HUES64 (cell line): Measurements from ENCODE around the gene TRIM71. TPM values are rescaled to one million over a fixed set of nuclear protein-coding genes. Genes with fewer than 3 reads are reported as not detected.
"Not testable (repeated sequence)": the region's sequence is repeated elsewhere in the genome, so short reads cannot be mapped to it uniquely, and the experiment has no call there.

Source experiments
- H3K27ac ChIP-seq: 2 replicates; pipeline ENCODE4 v1.7.0; 2013; ENCODE audit warnings: low read depth, low read length, inconsistent platforms
- H3K27me3 ChIP-seq: 2 replicates; pipeline ENCODE4 v1.6.1; 2013; ENCODE audit warnings: mild to moderate bottlenecking, low read length; ENCODE audit not compliant: insufficient read depth
- H3K36me3 ChIP-seq: 2 replicates; pipeline ENCODE4 v1.6.1; 2013; ENCODE audit warnings: mild to moderate bottlenecking, low read length; ENCODE audit not compliant: insufficient read depth
- H3K4me1 ChIP-seq: 2 replicates; pipeline ENCODE4 v1.6.1; 2013; ENCODE audit warnings: mild to moderate bottlenecking, low read length, moderate library complexity; ENCODE audit not compliant: insufficient read depth
- H3K4me3 ChIP-seq: 2 replicates; pipeline ENCODE4 v1.5.1; 2013; ENCODE audit warnings: mild to moderate bottlenecking, low read length, moderate library complexity
- H3K9ac ChIP-seq: 2 replicates; pipeline ENCODE4 v1.6.1; 2013; ENCODE audit warnings: mild to moderate bottlenecking, low read depth, low read length
- H3K9me3 ChIP-seq: 2 replicates; pipeline ENCODE4 v1.6.1; 2013; ENCODE audit warnings: low read depth, low read length; ENCODE audit not compliant: insufficient read depth
- WGBS: fragments of 150-250, 120-280 bp; methylation state at CpG from one replicate; pipeline ENCODE4 v1.1.7; 2013; ENCODE audit warnings: missing lambda C conversion rate; 5-methylcytosine and 5-hydroxymethylcytosine counted together
- polyA plus RNA-seq, 2 experiments: library from polyadenylated mRNA; stranded (reverse); fragments of 50-300 nt; gene quantifications; one replicate each; pipeline ENCODE4 v1.2.3, GENCODE V29; 2013

Gene TRIM71
- 82.8 TPM for polyA plus RNA-seq (2013, experiment 1 of 2)
- polyA plus RNA-seq (2013, experiment 2 of 2) = 81.5 TPM

DNA sequence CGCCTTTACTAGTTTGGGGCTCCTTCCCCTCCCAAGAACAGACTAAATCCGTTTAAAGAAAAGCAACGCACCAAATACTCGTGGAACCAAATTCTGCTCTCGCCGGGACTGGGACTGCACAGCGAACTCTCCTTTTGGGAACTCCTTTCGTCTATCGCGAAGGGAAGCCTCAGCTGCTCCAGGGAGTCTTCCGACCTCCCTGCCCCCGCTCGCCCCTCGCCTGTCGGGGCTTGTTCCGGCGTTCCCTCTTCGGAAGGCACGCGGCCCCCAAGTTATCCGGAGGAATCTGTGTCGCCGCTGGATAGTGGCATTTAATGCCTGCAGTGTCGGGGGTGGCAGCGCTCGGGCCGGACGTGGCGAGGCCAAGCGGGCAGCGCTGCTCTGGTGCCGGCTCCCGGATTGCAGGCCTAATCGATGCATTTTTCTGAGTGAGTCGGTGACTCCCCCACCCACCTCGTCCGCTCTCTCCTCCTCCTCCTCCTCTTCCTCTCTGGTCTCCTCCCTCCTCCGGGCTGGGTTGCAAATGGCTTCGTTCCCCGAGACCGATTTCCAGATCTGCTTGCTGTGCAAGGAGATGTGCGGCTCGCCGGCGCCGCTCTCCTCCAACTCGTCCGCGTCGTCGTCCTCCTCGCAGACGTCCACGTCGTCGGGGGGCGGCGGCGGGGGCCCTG is at the start of gene TRIM71:
Gene TRIM71, plus strand, starts transcription at position 440 of the 671 bp plus-strand sequence. Its CDS starts 84 bp downstream, at position 524.
- Histone ChIP-seq H3K4me3 (peak within 1 kb of the TSS; percentile 99), H3K4me1 (peaks cover 39% of the 10 kb centered on the region), H3K9ac (peak within 1 kb of the TSS; percentile 98), H3K9me3 (no peaks in the 10 kb centered on the region; the same call in 1 of the 2 replicates), H3K27ac (peak within 1 kb of the TSS; percentile 100), H3K36me3 (peaks cover 42% of the 10 kb centered on the region), H3K27me3 (no peaks in the 10 kb centered on the region)
- under 1% methylated on average over 59 of the region's 59 CpGs for WGBS

- 92% methylated on average over 4 of the region's 4 CpGs for WGBS
- H3K4me1 ChIP-seq = peaks cover 30% of the 10 kb centered on the region
Observed at GRCh38 chr3:32778389-32778788, 39.4 kb upstream of the TRIM71 start.

DNA sequence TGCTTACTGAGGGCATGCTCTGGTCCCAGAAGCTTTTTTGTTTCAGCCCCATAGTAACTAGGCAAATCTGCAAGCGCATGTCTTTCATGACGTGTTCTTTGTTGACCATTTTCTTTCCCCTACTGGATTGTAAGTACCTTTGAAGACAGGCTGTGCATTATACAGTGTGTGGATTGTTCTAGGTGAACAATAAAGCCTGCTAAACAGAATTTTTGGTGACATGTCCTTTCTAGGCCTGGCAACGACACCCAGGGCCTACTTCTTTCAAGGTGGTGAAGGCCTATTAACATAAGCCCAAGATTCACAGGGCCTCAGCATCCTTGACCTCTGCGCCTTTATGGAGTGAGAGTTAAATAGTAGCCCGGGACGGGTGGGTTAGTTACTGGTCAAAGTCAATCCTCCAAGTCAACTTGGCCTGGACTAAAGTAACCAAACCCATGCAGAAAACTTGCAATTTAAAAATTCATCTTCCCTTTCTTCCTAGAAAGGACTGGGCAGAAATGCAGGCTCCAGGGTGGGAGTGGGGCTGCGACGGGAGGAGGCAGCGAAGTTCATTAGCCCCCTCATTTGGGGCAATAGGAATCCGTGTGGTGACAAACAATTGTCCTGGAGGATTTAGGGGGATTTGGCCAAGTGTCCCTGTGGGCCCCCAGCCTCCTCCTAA is 37.6 kb upstream of the TRIM71 start:
- no peaks in the 10 kb centered on the region for H3K27me3 ChIP-seq
- H3K4me1 ChIP-seq = peaks cover 30% of the 10 kb centered on the region
- H3K27ac ChIP-seq = peak overlapping the region; percentile 98
- 9% methylated on average over 10 of the region's 10 CpGs for WGBS
- peak overlapping the region; percentile 65 for H3K9ac ChIP-seq
- peaks cover 6% of the 10 kb centered on the region for H3K36me3 ChIP-seq
- H3K4me3 ChIP-seq = peak overlapping the region; percentile 19
- no peaks in the 10 kb centered on the region for H3K9me3 ChIP-seq

More at GRCh38 chr3:32778389-32778788, 39.4 kb upstream of the TRIM71 start:
- Histone ChIP-seq H3K36me3 (peaks cover 19% of the 10 kb centered on the region), H3K27ac (no peak overlapping the region; the same call in 1 of the 2 replicates), H3K9me3 (no peaks in the 10 kb centered on the region), H3K27me3 (no peaks in the 10 kb centered on the region), H3K4me3 (no peak overlapping the region), H3K9ac (no peak overlapping the region)

DNA sequence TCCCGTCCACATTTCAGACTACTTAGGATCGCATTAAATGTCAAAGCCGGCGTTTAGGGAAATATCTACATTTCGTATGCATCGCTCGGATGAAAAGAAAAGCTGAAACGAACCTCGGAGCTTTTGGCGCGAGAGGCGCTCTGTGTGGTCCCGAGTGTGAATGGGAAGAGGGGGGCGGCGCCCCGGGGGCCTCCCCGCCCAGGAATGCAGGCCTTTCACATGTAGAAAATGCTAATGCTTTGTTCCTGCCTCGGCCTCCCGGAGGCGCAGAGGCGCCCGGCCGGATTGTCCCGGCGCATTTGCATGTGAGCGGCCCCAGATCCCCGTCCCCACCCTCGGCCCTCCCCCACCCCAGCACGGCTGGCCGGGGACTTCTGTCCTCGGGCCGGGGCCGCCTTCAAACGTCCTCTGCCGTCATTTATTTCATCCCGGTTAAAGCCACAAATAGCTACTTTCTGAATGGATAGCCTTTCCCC is 37.0 kb upstream of the TRIM71 start:
- Histone ChIP-seq H3K9ac (peak overlapping the region; percentile 93), H3K27ac (peak overlapping the region; percentile 100), H3K36me3 (peaks cover 4% of the 10 kb centered on the region), H3K4me1 (peaks cover 30% of the 10 kb centered on the region), H3K9me3 (no peaks in the 10 kb centered on the region), H3K4me3 (peak overlapping the region; percentile 66), H3K27me3 (no peaks in the 10 kb centered on the region)
- 0% methylated on average over 36 of the region's 36 CpGs for WGBS

- Histone ChIP-seq H3K9me3 (no peaks in the 10 kb centered on the region), H3K27ac (peak overlapping the region; percentile 100)
Observed at GRCh38 chr3:32781211-32781968, 36.4 kb upstream of the TRIM71 start.

GRCh38 chr3:32781969-32782270 is 35.9 kb upstream of the TRIM71 start:
- peaks cover 26% of the 10 kb centered on the region for H3K4me1 ChIP-seq
- H3K4me3 ChIP-seq = peak overlapping the region; percentile 66
- not testable (repeated sequence) for H3K27me3 ChIP-seq, H3K9ac ChIP-seq, H3K36me3 ChIP-seq, H3K9me3 ChIP-seq
- WGBS = 70% methylated on average over 9 of the region's 9 CpGs
- H3K27ac ChIP-seq = peak overlapping the region; percentile 100; the same call in 1 of the 2 replicates

More at GRCh38 chr3:32781211-32781968, 36.4 kb upstream of the TRIM71 start:
- peak overlapping the region; percentile 93 for H3K9ac ChIP-seq
- no peaks in the 10 kb centered on the region for H3K27me3 ChIP-seq
- H3K4me3 ChIP-seq = peak overlapping the region; percentile 66
- under 1% methylated on average over 58 of the region's 59 CpGs for WGBS
- peaks cover 30% of the 10 kb centered on the region for H3K4me1 ChIP-seq
- H3K36me3 ChIP-seq = no peaks in the 10 kb centered on the region

DNA sequence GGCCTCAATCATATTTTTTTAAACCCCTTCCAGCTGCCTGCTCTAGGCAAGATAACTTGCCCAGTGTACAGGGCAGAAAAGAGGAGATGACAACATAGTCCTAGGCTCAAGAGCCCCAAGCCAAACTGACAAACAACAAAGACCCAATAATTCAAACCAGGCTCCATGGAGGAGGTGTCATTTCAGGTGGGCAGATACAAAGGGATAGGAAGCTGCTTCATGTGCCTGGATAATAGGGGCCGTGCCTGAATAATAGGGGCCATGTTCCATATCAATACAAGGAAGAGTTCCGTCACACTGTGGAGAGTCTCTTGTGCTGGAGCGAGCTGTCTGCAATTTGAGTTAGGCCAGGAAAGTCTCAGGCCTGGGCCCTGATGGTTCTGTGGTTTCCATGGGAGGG is 35.4 kb upstream of the TRIM71 start:
- WGBS = 46% methylated on average over 3 of the region's 3 CpGs
- Histone ChIP-seq H3K27me3 (no peaks in the 10 kb centered on the region), H3K4me1 (peaks cover 23% of the 10 kb centered on the region), H3K27ac (peak overlapping the region; percentile 100; the same call in 1 of the 2 replicates), H3K9me3 (no peaks in the 10 kb centered on the region), H3K36me3 (no peaks in the 10 kb centered on the region), H3K4me3 (0 out of 2 replicates have a peak overlapping the region, but pooled peaks have one; percentile 66), H3K9ac (no peak overlapping the region)

DNA sequence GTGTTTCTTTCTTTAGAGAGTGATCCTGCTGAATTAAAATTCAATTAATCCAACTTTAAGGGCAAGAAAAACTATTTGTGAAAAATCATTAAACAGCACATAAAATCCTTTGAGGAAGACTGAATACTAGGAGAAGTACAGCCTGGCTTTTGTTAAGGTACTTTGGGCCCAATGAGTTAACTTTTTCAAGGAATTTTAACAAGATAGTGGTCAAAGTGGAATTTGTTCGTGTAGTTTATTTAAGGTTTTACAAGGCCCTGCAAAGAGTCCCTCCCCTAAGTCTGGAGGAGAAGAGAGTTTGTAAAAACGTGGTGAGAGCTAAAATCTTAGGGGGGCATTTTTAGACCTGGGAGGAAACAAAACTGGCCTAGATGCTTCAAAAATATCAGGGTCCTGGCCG is 26.0 kb upstream of the TRIM71 start:
- H3K27me3 ChIP-seq = no peaks in the 10 kb centered on the region
- H3K27ac ChIP-seq = no peak overlapping the region
- peaks cover 9% of the 10 kb centered on the region; the same call in 1 of the 2 replicates for H3K4me1 ChIP-seq
- H3K36me3 ChIP-seq = no peaks in the 10 kb centered on the region
- no peak overlapping the region for H3K9ac ChIP-seq
- 73% methylated on average over 3 of the region's 3 CpGs for WGBS
- no peaks in the 10 kb centered on the region for H3K9me3 ChIP-seq
- H3K4me3 ChIP-seq = no peak overlapping the region

GRCh38 chr3:32794487-32795308 is 23.1 kb upstream of the TRIM71 start:
- H3K27ac ChIP-seq = 0 out of 2 replicates have a peak overlapping the region, but pooled peaks have one; percentile 27
- H3K36me3 ChIP-seq = no peaks in the 10 kb centered on the region
- peaks cover 9% of the 10 kb centered on the region; the same call in 1 of the 2 replicates for H3K4me1 ChIP-seq
- no peaks in the 10 kb centered on the region for H3K27me3 ChIP-seq
- 87% methylated on average over 8 of the region's 8 CpGs for whole genome bisulfite sequencing
- H3K9ac ChIP-seq = 0 out of 2 replicates have a peak overlapping the region, but pooled peaks have one; percentile 2
- no peak overlapping the region for H3K4me3 ChIP-seq
- H3K9me3 ChIP-seq = no peaks in the 10 kb centered on the region

GRCh38 chr3:32796384-32796950 is 21.3 kb upstream of the TRIM71 start:
- not testable (repeated sequence) for H3K27me3 ChIP-seq, H3K27ac ChIP-seq, H3K9ac ChIP-seq

More at GRCh38 chr3:32796384-32796950, 21.3 kb upstream of the TRIM71 start:
- peaks cover 18% of the 10 kb centered on the region for H3K4me1 ChIP-seq
- H3K9me3 ChIP-seq, H3K36me3 ChIP-seq, H3K4me3 ChIP-seq: not testable (repeated sequence)
- 81% methylated on average over 11 of the region's 11 CpGs for WGBS
